HG03469 (cell line): ENCODE measurements around the gene ZFHX3.
A peak's percentile ranks its signal among the peaks of the same experiment; 100 is the strongest.

ENCODE experiments used
- ATAC-seq: cut with Tn5 transposase; IDR thresholded peaks from one replicate; pipeline ENCODE4 v1.9.1; 2021; ENCODE audit warnings: mild to moderate bottlenecking, moderate library complexity, moderate number of reproducible peaks; ENCODE audit not compliant: unreplicated experiment

Gene ZFHX3

DNA sequence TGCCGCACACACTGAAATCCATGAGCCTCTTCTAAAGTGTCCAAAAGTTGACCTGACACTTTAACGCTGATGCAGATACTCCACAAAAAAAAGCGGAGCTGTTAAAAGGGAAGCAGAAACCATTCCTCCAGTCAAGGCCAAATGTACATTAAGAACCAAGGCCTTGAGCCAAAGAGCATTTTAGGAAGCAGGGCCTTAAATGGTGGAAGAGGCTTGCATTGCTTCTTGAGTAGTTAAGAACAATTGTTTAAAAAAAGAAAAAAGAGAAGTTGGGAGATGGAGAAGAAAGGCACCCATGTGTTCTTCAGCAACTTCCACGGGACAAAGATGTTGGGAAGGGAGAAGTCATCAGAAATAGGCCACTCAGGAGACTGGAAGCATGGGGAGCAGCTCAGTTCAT, 6.3 kb downstream of the ZFHX3 start:
- no peak for ATAC-seq

DNA sequence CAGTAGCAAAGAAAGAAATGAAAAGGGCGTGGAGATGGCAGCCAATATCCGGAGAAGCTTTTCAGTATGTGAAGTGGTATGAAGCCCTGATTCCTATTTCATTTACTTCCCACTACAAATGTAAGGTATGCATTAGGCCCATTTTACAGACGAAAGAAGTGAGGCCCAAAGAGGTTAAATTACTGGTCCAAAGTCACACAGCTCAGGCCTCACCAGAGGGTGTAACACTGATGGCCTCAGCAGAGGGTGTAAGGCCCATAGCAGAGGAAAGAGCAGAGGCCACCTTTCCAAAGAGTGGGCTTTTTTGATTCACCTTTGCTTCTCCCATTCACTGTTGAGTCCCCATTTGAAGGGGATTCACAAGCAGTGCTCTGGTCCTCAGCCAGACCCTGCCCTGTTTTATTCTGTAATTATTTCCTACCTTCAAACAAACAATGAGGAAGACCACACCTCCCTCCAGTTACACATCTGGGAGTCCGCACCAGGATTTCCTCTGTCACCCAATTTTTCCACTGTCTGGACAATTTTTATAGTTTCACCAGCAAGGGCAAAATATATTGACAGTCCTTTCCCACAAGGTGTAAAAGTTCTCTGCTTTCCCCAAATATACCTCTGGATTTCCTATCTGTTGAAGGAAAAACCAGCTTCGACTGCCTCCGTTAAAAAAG, 7.1 kb downstream of the ZFHX3 start:
- ATAC-seq: no peak

DNA sequence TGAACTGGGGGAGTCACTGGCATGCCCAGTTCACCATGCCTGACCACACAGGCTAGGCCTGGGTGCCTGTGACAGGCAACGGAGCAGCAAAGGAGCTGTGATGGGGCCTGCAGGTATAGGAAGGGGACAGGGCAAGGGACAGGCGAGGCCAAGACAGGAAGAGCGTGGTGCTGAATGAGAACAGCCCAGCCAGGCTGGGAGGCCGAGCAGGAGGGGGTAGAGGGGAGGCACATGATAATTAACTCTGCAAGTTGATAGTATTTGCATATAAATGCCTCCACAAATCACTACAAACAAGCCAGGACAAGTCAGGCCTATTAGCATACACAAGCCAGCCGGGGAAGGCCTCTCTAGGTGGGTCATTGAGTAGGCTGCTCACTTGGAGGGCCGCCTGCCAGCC, 7.8 kb downstream of the ZFHX3 start:
- no peak for ATAC-seq

DNA sequence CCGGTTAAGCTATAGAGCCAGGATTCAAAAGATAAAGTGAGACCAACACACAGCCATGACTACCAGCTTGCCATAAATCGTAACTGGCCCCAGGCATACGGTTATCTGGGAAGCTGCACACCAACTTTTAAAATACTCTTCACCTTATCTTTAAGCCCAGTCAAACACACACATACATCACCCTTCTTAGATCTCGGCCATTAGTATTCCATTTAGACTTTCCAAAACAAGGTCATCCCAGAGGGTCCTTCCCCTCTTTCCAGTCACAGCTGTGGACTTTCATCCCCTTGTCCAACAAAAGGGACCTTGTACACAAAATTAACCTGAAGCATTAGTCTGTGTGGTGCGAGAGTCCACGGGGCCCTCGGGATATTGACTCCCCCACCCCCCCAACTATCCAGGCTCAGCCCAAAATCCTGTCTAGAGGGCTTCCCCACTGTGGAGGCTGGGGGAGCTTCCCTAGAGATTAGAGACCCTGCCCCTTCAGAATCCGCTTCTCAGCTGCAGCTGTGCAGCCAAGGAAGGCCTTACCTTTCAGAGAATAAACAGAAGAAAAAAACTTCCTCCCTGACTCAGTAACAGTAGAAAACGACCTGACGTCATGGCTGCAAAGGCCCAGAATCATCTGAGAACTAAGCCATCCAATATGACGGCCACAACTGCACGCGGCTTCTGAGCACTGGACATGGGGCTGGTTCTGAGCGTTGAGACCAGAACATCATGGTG, 9.9 kb downstream of the ZFHX3 start:
- ATAC-seq: no peak

DNA sequence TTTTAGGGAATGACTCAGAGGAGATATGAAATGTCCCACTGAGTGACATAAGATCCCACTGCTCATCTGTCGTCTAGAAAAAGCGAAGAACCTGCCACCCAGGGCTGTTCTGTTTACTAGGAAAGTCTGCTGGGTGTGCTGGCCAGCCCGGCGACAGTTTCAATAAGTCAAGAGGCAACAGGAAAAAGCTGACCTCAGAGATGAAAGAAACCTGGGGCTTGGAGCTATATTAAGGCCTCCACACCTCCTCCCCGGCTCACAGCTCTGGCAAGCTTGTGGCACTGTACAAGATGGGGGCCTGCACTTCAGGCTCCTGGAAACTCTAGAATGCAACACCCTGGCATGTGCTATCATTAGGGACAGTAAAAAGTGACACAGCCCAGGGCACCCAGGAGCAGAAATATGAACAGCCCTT, 10.6 kb downstream of the ZFHX3 start:
- ATAC-seq: no peak

DNA sequence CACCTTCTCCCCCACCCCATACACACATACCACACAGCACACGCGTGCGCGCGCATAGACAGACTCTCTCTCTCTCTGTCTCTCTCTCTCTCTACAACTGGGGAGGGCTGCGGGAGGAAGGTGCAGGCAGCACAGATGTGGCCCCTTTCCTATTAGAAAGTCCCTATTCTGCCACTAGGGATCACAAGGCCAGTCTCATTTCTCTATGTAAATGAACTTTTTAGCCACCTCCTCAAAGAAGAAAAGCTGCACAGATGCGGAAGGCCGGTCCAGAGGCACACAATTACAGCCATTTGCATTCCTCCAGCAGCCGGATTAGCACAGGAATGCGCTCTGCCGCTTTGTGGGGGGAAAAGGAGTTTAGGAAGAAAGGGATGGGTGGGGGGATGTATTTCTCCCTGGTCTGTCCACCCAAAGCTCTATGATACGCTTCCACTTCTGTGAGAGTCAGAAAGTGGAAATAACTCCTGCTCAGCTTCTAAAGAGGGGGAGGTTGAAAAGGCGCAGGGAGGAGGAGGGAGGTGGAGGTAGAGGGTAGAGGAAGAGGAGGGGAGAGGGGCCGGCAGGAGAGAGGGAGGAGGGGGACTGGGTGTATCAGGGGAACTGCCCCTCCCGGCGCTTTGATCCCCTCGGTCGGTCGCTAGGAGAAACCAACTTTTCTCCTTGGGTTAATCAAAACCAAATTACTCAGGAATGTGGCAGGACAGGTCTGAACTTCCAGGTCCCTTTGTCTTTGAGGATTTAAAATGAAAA, 11.7 kb downstream of the ZFHX3 start:
- ATAC-seq: peak; percentile 61

DNA sequence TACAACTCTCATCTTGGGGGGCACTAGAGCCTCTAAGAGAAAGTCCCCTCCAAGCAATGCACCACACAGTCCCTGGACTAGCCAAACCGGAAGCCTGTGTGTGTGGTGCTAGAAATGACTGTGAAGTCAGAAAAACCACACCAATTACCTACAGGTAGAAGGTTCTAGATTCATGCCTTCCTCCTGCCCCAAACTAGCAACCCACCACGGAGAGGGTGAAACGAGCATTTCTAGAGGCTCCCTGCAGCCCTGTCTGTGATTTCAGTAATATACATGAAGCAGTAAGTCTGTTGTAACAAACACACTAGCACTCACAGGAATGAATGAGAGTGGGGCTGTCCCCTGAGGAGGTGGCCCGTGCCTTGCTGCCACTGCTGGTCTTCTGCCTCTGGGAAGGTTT, 13.6 kb downstream of the ZFHX3 start:
- peak; percentile 43 for ATAC-seq

DNA sequence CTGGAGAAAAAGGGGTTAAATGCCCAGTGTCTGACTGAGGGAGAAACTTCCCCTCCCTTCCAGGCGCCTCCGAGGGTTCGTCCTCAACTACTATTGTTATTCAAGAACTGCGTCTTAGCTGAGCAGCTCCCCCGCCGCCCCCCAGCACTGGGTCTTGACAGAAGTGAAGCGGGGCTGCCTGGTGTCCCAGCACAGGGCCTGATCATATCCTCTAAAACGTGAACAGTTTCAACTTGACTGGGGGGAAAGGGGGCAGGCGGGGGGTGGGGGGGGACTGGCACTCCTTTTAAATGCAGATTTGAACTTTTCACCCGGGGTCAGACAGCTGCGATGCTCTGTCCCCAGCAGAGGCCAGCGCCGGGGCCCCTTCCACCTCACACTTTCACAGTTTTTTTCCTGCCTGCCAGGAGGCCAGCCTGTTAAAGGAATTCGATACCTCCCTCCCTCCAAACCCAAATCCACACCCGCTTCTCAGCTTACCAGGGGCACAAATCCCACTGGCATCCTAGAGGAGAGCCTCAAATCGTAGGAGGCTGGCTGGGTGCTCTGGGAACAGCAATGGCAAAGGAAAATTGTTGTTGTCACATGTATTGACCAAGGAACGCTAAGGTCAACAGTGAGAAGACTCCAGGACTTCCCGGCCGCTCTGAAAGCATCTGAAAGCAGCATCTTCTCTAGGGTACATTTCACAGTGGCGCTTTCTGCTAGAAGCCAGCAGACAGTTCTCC, 14.5 kb downstream of the ZFHX3 start:
- ATAC-seq: no peak

DNA sequence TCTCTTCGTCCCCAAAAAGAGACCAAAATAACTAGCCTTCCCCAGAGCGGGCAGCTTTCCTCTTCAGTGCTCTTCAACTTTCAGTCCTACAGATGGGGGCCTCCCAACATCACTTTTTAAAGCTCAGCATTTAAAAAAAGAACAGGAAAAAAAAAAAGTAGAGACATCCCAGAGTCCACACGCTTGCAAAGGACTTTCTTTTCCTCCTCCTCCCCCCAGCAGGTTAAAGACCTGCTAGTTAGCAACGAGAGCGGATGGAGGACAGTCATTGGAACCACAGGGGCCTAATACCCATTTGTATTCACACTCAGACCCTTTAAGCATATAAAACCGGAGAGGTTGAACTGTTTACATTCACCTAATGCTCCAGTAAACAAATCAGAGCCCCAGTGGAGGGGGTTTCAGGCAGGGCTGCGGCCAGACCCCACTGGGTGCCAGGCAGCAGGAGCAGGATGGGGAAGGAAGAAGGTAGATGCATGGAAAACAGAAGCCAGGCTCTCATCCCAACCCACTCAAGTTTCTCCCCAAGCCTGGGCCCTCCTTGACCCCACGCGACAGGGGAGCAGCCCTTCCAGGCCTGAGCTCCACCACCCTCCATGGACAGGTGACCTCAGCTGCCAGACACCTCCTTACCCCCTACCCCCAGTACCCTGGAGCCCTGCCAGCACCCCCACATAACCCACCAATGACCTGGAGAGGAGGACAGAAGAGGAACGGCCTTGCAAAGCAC, 15.2 kb downstream of the ZFHX3 start:
- ATAC-seq: no peak

DNA sequence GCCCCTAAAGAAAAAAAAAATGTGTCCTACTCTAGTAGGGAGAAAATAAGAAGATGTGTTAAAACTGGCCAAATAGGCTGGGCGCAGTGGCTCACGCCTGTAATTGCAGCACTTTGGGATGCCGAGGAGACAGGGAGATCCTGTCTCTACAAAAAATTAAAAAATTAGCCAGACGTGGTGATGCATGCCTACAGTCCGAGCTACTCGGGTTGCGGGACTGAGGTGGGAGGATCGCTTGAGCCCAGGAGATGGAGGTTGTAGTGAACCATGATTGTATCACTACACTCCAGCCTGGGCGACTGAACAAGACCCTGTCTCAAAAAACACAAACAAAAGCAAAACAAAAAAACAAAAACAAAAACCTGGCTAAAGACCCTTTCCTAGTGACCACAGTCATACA, 15.9 kb downstream of the ZFHX3 start:
- ATAC-seq: no peak

DNA sequence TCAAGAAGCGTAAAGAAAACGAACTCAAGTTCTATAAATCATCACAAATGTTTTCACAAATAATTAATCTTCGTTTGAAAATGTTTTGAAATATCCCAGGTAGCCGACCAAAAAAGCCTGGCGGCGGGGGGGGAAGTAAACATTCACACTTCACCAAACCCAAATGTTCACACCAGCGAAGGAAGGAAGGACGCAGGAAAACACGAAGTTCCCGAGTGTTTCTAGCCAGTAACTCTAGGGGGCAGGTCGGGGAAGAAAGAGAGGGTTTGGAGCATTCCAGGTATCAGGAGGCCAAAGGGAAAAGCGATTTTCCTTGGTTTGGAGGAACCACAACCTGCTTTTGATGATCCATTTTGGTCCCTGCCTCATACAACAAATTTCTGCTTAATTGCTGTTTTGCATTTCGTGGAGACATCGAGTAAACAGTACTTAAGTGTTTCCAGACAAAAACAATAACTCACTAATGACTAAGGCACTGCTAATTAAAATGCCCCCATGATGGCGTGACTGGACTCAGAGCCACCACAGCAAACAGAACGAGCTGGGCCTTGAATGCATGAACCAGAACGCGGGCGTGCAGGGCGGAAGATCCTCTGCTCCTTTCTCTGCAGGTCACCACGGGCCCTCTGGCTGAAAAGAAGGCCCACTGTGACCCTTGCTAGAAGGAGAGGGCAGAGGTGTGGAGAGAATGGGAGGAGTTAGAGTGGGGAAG, 16.6 kb downstream of the ZFHX3 start:
- ATAC-seq: no peak

DNA sequence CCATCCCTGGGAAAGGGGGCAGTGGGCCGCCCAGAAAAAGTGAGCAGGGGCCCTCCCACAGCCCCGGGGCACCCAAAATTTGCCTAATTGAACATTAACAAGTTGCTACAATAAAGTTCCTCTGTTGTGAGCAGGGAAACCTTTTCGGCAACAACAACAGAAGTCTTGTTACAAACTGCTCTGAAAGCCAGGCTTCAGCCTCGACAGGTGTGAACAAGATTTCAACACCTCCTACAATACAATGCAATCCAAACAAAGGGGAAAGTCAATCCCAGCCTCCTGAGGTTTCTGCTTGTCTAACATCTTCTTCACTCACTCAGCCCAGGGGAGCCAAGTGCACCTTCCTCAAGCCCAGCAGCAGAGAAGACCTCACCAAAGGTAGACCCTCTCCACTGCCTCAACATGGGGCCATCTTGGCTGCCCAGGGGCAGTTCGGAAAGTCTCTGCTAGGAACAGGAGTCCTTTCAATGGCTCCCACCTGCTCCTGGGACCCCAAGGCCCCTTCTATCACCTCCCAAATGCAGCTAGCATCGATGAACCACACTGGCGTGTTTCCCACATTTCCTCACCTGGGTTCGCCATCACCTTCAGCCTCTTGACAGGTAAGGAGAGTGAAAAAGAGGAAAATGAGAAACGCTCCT, 19.1 kb downstream of the ZFHX3 start:
- ATAC-seq: no peak

DNA sequence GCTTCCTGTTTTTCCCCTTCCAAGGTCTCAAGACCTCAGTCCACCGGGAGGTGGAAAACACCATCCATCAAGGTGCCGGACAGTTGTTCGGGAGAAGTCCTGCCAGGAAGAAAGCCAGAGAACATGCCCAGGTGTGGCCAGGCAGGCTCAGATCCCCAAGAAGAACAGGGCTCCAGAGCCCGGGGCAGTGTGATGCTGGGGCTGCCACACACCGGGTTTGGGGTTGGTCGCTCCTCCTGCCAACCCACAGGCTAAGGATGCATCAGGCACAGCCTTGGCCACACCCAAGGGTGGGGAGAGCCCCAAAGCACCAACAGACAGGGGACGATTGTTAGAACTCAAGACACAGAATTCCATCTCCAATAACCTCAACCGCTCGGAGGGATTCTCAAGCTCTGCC, 19.7 kb downstream of the ZFHX3 start:
- no peak for ATAC-seq

DNA sequence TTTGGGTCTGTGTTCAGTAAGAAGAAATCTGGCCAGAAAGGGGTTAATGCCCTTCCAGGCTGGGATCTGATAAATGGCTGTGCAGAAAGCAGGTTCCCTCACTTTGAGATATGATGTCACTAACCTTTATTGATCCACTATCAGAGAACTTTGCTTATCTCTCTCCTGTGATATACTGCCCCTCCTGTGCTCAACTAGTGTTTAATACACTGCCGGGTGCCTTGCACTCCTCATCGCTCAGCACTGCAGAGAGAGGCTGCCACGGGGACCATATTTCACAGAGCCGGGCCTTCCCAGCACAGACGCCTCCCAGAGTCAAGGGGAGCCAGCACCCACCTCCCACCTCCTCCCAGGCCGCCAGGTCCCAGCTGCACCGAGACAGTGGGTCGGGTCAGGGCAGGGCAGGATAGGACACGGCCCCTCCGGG, 20.2 kb downstream of the ZFHX3 start:
- no peak for ATAC-seq

DNA sequence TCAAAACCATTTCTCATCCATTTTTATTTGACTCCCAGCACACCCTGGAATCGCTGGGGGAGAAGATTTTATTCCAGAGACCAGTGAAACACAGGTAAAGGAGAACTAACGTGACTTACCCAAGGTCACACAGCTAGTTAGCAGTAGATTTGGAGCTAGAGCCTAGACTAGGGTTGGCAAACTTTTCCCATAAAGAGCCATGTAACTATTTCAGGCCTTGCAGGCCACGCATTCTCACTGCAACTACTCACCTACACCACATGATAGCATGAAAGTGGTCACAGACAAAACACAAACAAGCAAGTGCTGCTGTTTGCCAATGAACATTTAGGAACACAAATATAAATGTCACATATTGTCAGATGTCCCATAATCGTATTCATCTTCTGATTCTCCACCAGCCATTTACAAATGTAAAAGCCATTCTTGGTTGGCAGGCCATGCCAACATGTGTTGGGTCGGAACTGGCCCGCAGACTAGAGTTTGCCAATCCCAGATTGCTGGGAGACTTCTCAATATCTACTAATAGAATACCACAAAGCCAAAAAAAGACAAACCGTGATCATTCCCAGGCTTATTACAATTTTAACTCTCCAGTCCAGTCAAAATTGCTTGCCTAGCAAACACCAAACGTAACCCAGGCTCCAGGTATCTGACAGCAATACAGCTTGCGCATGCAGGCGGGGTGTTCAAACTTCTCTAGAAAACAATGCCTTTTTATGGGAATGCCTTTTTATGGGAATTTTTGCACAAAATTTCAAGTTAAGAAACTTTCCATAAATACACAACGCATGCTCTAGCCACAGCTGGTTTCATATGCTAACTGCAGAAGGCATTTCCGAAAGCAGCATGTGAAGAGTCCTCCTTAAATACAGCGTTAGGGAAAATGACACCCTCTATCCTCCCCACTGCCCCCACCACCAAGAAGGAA, 20.9 kb downstream of the ZFHX3 start:
- ATAC-seq: no peak

DNA sequence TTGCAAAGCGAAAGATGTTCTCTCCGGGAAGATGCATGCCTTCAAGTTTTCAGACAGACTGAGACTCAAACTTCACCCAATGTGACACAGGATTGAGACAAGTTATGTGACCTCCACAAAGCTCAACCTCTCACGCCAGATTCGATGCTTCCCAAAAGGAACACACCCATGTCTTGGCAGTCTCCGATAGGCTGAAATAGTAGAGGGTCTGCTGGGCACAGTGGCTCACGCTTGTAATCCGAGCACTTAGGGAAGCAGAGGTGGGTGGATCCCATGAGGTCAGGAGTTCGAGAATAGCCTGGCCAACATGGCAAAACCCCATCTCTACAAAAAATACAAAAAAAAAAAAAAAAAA, 22.1 kb downstream of the ZFHX3 start:
- no peak for ATAC-seq

DNA sequence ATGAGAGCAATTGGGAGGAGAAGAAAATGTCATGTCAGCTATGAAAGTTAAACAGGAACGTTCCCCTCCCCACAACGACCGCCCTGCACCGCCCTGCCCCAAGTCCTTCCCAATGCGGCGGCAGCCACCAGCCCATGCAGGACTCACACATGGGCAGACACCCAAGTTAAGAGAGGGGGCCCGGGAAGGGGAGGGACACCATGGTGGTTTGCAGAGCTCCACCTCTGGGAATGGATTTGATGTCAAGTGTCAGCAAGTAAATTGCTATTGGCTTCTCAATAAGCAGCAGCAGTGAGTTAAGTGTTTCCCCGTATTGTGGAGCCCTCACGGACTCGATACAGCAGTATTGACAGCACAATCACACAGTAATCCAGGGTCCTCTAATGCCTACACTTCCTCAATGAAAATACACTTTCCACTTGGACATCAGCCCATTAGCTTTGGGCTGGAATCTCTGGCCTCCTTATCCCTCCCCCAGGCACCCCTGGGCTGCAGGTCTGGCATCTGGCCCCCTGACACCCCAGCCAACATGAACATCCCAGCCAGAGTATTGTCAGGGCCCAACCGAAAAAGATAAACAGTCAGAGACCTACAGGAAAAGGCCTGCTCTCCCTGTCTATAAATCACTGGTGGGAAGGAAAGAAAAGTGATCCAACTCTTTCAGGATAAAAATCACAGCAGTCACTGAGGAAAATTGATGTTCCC, 22.6 kb downstream of the ZFHX3 start:
- ATAC-seq: no peak

DNA sequence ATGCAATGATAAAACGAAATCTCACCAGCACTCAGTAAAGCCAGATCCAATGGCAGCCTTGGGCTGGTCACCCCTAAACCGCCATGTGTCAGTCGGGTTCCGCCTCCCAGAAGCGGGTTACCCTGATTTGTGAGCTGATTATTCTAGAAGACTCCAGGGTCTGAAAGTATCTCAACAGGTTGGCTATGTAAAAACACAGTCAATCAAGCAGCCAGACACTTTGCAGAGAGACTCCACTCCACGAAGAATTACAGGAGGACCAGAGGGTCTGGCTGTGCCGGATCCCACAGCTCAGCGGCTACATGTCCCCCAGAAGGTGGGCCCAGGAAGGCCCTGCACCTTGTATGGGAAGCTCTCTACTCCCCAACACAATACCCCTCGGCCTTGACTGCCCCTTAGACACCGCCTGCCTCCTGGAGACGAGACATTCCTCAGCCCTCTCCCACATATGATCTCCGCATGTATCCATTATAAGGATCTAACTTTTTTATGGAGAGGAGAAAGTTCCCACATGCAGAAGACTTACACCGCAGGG, 23.3 kb downstream of the ZFHX3 start:
- no peak for ATAC-seq
